ENCODE data around the gene DUS3L. TPM values are rescaled to one million over a fixed set of nuclear protein-coding genes. Genes with fewer than 3 reads are reported as not detected.

The DUS3L gene
- total RNA-seq, 3 donors from 2014 or later (not counting 1 experiment from before 2014, with no cell fraction given) = 116 to 140 (median 128) TPM

DNA sequence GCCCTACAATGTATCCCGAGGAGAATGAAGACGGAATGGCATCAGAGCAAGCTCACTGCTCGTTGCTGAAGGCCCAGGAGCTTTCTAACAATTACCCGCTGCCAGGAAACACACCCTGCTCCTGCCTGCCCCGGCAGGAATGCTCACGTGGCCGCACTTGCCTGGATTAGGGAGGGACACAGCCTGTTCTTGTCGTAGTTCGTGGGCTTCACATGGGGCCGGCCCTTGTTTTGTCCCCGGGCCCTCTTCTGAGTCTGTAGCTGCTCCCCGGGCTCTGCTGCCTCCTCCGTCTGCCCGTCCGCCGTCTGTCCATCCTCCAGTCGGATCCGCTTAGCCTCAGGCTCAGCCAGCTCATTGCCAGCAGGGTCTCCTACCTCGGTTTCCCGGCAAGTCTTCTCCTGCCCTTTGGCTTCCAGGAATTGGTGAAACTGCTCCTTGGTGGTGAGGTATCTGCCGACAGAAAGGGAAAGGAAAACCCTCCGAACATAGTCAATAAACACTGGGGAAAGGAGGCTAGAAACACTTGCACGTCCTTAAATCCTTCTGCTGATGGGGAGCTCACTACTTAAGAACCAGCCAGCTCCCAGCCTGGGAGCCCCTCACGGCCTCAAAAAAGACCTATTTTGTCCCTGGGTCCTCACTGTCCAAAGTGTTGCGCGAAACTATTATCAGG lies 941 bp downstream of the DUS3L start:
- no peaks in the 10 kb centered on the region for H3K36me3 Mint-ChIP-seq
- no peaks in the 10 kb centered on the region for H3K9me3 Mint-ChIP-seq

DNA sequence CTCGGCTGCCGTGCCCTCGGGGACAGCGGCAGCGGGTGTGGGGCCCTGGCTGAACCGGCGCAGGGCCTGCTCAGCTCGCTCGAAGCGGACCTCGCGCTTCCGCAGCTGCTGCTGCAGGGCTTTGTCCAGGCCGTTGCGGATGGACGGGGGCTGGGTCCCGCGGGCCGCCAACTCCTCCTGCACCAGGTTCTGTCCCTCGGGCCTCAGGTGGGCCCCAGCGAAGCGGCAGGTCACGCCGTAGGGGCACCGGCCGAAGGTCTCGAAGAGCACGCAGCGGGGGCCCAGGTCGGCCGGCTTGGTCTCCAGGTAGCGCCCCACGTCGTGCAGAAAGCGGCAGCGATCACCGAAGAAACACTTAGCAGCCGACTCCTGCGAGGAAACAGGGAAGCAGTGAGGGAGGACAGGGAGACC lies 1.6 kb downstream of the DUS3L start:
- Histone ChIP-seq H3K27me3 (ENCODE audit: control insufficient read depth, insufficient read depth, low read length) (no peaks in the 10 kb centered on the region), H3K4me1 (ENCODE audit: control insufficient read depth, insufficient read depth, low read length) (peaks cover 18% of the 10 kb centered on the region), H3K9me3 (ENCODE audit: control insufficient read depth, insufficient read depth, low read length) (no peaks in the 10 kb centered on the region), H3K4me3 (ENCODE audit: low read length) (no peak overlapping the region), H3K27ac (ENCODE audit: low read length) (no peak overlapping the region), H3K36me3 (ENCODE audit: control insufficient read depth, insufficient read depth, low read length) (peaks cover 50% of the 10 kb centered on the region)
- H3K4me3 Mint-ChIP-seq = no peak overlapping the region
- ATAC-seq (no peak), DNase-seq (no peak)
- H3K4me1 Mint-ChIP-seq = peaks cover 14 to 22% of the 10 kb centered on the region in 2 donors
- no peaks in the 10 kb centered on the region for H3K36me3 Mint-ChIP-seq
- TF ChIP-seq, protein P1, sequence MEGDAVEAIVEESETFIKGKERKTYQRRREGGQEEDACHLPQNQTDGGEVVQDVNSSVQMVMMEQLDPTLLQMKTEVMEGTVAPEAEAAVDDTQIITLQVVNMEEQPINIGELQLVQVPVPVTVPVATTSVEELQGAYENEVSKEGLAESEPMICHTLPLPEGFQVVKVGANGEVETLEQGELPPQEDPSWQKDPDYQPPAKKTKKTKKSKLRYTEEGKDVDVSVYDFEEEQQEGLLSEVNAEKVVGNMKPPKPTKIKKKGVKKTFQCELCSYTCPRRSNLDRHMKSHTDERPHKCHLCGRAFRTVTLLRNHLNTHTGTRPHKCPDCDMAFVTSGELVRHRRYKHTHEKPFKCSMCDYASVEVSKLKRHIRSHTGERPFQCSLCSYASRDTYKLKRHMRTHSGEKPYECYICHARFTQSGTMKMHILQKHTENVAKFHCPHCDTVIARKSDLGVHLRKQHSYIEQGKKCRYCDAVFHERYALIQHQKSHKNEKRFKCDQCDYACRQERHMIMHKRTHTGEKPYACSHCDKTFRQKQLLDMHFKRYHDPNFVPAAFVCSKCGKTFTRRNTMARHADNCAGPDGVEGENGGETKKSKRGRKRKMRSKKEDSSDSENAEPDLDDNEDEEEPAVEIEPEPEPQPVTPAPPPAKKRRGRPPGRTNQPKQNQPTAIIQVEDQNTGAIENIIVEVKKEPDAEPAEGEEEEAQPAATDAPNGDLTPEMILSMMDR (IDR thresholded peaks at IDR 0.05) = no peak
- H3K27ac Mint-ChIP-seq = peak overlapping the region in 1 of 2 donors; percentile 100
- intact Hi-C loops (cut with micrococcal nuclease) = no loop called here
- no peaks in the 10 kb centered on the region for H3K9me3 Mint-ChIP-seq
- peaks cover 0 to 3% of the 10 kb centered on the region in 2 donors for H3K27me3 Mint-ChIP-seq (ENCODE audit: low read depth in 2 of 2)
- 97% methylated on average over 39 of the region's 39 CpGs for WGBS (ENCODE audit: insufficient coverage)

More for the DNA sequence above, 941 bp downstream of the DUS3L start:
- Histone ChIP-seq H3K27me3 (ENCODE audit: control insufficient read depth, insufficient read depth, low read length) (no peaks in the 10 kb centered on the region), H3K4me1 (ENCODE audit: control insufficient read depth, insufficient read depth, low read length) (peaks cover 18% of the 10 kb centered on the region), H3K4me3 (ENCODE audit: low read length) (peak overlapping the region; percentile 96), H3K36me3 (ENCODE audit: control insufficient read depth, insufficient read depth, low read length) (peaks cover 43% of the 10 kb centered on the region), H3K27ac (ENCODE audit: low read length) (peak overlapping the region; percentile 99), H3K9me3 (ENCODE audit: control insufficient read depth, insufficient read depth, low read length) (no peaks in the 10 kb centered on the region)
- Mint-ChIP-seq H3K27ac (peak overlapping the region; percentile 100), H3K27me3 (ENCODE audit: low read depth in 2 of 2) (peaks cover 0 to 3% of the 10 kb centered on the region in 2 donors), H3K4me1 (peaks cover 14 to 22% of the 10 kb centered on the region in 2 donors), H3K4me3 (peak overlapping the region; percentile 100)
- DNase-seq (peak in 1 of 2 donors; percentile 24), ATAC-seq (no peak)
- TF ChIP-seq, protein P1 (IDR thresholded peaks at IDR 0.05) = no peak
- intact Hi-C loops (cut with micrococcal nuclease) = loop anchor here (1.0 to 2.0 kb wide), 3 partner anchors 69 to 114 kb away; partner anchors contain the start of genes CATSPERD, HSD11B1L, LONP1 and MICOS13
- 87% methylated on average over 26 of the region's 26 CpGs for WGBS (ENCODE audit: insufficient coverage)

DNA sequence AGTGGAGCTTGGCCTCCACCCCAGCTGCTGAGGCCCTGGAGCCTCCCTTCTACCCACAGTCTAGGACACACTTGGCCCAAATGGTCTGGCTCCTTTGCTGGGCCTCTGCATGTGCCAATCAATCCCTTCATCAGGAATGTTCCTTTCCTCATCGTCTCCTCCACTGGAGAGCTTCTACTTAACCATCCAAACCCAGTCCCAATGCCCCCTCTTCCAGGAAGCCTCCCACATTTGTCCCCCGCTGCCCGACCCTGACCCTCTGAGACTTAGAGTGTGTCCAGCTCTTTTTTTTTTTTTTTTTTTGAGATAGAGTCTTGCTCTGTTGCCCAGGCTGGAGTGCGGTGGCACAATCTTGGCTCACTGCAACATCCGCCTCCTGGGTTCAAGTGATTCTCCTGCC lies 2.5 kb downstream of the DUS3L start:
- H3K9me3 ChIP-seq (ENCODE audit: control insufficient read depth, insufficient read depth, low read length) = no peaks in the 10 kb centered on the region
- peak overlapping the region in 1 of 2 donors; percentile 29 for H3K27ac Mint-ChIP-seq
- no peaks in the 10 kb centered on the region for H3K9me3 Mint-ChIP-seq

More for the DNA sequence above, 2.5 kb downstream of the DUS3L start:
- no peak overlapping the region for H3K27ac ChIP-seq (ENCODE audit: low read length)
- H3K4me1 Mint-ChIP-seq = peaks cover 14 to 22% of the 10 kb centered on the region in 2 donors
- intact Hi-C loops (cut with micrococcal nuclease) = no loop called here
- no peaks in the 10 kb centered on the region for H3K36me3 Mint-ChIP-seq
- no peaks in the 10 kb centered on the region for H3K27me3 ChIP-seq (ENCODE audit: control insufficient read depth, insufficient read depth, low read length)
- H3K27me3 Mint-ChIP-seq (ENCODE audit: low read depth in 2 of 2) = peaks cover 0 to 3% of the 10 kb centered on the region in 2 donors
- TF ChIP-seq, protein P1 (IDR thresholded peaks at IDR 0.05) = no peak
- peaks cover 52% of the 10 kb centered on the region for H3K36me3 ChIP-seq (ENCODE audit: control insufficient read depth, insufficient read depth, low read length)
- ATAC-seq (no peak), DNase-seq (no peak)
- H3K4me3 ChIP-seq (ENCODE audit: low read length) = no peak overlapping the region
- 98% methylated on average over 4 of the region's 5 CpGs for WGBS (ENCODE audit: insufficient coverage)
- H3K4me3 Mint-ChIP-seq = no peak overlapping the region
- H3K4me1 ChIP-seq (ENCODE audit: control insufficient read depth, insufficient read depth, low read length) = peaks cover 18% of the 10 kb centered on the region
